GM20000 (cell line): Measurements from ENCODE around the gene APIP.

Source experiments
- DNase-seq: peaks from one replicate; pipeline ENCODE4 v3.0.0; 2012; ENCODE audit warnings: low spot score
- CTCF ChIP-seq: IDR thresholded peaks from 2 replicates; pipeline ENCODE4 v1.5.1; 2012; ENCODE audit warnings: mild to moderate bottlenecking, control low read depth; ENCODE audit errors: extremely low read depth, missing control alignments

APIP gene

GRCh38 chr11:34881900-34882299 lies 34.3 kb downstream of the APIP start:
- TF ChIP-seq CTCF: no peak
- DNase-seq: no peak

GRCh38 chr11:34877375-34877975 lies 38.7 kb downstream of the APIP start:
- no peak for TF ChIP-seq CTCF

GRCh38 chr11:34874202-34874601 lies 42.0 kb downstream of the APIP start:
- no peak for DNase-seq
- TF ChIP-seq CTCF: no peak

More at GRCh38 chr11:34877375-34877975, 38.7 kb downstream of the APIP start:
- DNase-seq: no peak

- DNase-seq: no peak
Observed at GRCh38 chr11:34870548-34871196, 45.5 kb downstream of the APIP start.

GRCh38 chr11:34869425-34869824 lies 46.8 kb downstream of the APIP start:
- DNase-seq: no peak
- no peak for TF ChIP-seq CTCF

More at GRCh38 chr11:34870548-34871196, 45.5 kb downstream of the APIP start:
- TF ChIP-seq CTCF: no peak

GRCh38 chr11:34866375-34866774 lies 49.8 kb downstream of the APIP start:
- DNase-seq: no peak

More at GRCh38 chr11:34866375-34866774, 49.8 kb downstream of the APIP start:
- TF ChIP-seq CTCF: no peak
